Ovary (tissue), 1 donor: ENCODE measurements around the gene SMARCB1.

ENCODE experiments used
- EP300 ChIP-seq: sonication (generic); formaldehyde crosslinking; IDR thresholded peaks from one replicate; pipeline ENCODE4 v1.6.1; 2017; ENCODE audit warnings: antibody characterized with exemption
- POLR2A ChIP-seq: fragments of 450-650 bp; IDR thresholded peaks from one replicate; pipeline ENCODE4 v1.6.1; 2017; ENCODE audit warnings: antibody characterized with exemption, mild to moderate bottlenecking, moderate library complexity

- TF ChIP-seq POLR2A (no peak), EP300 (no peak)
Measured at GRCh38 chr22:23781065-23781464, 5.7 kb upstream of the SMARCB1 start.
